NK-92 (cell line): ENCODE data around the gene SSTR4.

Experiments
- DNase-seq: peaks from one replicate; lab custom pipeline; 2025; ENCODE audit not compliant: unreplicated experiment; lab: John Stamatoyannopoulos, UW

Gene SSTR4

DNA sequence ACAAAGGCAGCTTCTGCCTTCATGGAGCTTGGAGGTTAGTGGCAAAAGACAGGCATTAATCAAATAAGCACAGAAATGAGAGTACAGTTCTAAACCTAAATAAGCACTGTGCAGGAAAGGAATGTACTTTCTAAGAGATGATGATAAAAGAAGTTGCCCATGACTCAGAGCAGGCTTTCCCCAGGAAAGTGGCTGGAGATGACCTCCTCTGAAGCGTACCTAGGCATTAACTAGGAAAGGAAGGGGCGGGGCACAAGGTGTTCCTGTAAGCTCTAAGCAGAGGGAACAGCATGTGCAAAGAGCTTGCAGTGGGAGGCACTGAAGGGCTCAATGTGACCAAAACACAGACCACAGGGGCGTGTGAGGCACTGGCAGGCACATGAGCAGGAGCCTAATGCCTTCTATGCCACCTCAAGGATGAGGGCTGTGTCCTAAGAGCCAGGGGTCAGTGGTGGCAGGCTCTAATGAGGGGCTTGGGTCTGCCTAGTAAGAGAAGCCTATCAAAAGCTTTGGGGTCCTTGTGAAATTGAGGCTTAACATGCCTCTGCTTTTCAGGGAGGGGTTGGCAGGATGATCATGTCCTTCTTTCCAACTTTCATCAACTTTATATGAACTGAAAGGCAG is 4.9 kb downstream of the SSTR4 start:
- DNase-seq = no peak

DNA sequence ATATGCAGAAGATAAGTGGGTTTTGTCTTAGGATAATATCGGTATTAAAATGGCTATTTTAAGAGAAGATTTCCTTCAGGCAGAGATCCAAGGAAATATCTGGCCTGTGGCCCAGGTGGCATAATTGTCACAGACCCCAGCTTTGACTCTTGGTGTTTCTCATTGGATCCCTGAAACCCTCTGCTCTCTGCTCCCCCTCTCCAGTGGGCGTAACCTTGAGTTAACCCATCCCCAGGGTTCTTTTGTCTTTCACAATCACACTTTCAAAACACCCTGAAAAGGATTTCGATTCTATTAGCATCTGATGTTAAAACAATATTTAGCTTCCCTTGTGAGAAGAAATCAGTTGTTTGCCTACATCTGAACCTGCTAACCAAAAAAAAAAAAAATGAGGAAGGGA is 7.2 kb downstream of the SSTR4 start:
- DNase-seq = no peak

DNA sequence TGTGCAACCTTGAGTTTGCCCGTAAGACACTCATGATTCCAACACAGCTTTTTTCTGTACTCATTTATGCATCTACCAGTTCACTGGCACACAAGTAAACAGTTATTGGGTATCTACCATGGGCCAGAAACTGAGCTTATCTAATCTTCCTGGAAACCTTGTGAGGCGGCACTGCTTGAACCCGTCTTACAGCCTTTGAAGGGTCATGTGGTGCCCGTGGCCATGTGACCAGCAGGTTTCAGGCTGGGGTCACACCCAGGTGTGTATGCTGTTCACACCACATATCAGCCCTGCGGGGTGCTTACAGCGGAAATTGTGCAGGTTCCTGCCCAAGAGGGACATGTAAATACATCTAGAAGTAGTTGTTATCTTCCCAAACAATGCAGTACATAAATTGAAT is 8.3 kb downstream of the SSTR4 start:
- no peak for DNase-seq

DNA sequence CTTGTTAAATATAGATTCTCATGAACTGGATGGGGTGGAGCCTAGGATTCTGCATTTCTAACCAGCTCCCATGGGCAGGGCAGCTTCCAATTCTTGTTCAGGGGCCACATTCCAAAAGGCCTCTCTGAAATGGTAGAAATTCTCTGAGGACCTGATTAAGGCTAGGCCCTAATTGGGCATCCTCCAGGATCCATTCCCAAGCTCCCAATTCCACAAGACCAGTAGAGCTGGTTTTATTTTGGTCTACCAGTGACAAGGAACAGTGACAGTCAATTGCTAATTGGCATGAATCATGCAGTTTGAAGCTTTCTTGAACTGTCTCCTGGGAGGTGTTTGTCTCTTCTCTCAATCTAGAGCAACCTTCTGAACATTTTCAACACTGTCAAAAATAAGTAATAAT is 11.3 kb downstream of the SSTR4 start:
- no peak for DNase-seq

DNA sequence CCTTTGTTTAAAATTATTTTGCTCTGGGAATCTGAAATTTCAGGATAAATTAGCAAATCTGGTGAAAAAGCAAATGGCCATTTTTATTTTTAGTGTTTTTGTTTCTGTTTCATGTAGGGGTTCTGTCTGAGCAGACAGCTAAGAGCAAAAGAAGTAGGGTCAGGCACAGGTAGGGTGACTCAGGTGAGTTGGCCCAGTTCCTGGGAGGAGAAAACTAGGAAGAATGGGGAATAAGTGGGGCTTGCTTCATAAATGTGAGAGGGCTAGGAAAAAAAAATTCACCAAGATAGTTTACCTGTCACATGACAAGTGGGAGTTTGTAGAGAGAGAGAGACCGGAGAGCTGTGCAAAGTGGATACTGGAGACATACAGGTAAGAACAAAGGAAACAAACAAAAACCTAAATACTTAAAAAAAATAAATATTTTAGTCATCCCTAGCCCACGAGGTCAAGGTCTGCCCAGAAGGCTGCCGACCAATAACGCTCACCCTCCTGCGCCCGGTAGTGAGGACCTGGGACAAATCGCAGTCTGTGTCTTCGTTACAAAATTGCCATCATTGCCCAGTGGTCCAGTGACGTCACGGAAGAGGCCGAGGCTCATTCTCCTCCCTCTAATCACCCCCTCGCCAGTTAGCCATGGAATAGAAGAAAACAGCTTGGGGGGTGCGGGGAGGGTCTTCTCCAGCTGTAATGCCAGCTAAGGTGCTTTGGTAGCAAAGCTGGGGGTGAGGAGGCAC is 12.1 kb downstream of the SSTR4 start:
- no peak for DNase-seq

DNA sequence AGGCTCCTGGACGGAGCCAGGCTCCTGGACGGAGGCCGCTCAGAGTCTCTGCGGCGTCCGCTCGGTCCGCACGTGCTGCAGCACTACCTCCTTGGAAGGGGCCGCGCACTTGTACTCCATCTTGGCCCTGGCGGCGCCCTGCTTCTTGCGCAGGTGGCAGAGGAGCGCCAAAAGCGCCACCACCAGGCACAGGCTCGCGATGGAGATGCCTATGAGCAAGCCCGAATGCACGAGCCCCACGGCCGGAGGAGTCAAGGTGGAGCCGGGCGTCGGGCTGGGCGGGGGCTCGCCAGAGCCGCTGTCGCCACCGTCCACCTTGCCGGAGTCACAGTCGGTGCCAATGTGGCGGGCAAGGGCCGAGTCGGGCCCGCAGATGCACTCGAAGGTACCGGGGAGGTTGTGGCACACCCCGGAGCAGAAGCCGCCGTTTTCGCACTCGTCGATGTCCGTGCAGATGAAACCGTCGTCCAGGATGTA is 12.7 kb downstream of the SSTR4 start:
- no peak for DNase-seq

DNA sequence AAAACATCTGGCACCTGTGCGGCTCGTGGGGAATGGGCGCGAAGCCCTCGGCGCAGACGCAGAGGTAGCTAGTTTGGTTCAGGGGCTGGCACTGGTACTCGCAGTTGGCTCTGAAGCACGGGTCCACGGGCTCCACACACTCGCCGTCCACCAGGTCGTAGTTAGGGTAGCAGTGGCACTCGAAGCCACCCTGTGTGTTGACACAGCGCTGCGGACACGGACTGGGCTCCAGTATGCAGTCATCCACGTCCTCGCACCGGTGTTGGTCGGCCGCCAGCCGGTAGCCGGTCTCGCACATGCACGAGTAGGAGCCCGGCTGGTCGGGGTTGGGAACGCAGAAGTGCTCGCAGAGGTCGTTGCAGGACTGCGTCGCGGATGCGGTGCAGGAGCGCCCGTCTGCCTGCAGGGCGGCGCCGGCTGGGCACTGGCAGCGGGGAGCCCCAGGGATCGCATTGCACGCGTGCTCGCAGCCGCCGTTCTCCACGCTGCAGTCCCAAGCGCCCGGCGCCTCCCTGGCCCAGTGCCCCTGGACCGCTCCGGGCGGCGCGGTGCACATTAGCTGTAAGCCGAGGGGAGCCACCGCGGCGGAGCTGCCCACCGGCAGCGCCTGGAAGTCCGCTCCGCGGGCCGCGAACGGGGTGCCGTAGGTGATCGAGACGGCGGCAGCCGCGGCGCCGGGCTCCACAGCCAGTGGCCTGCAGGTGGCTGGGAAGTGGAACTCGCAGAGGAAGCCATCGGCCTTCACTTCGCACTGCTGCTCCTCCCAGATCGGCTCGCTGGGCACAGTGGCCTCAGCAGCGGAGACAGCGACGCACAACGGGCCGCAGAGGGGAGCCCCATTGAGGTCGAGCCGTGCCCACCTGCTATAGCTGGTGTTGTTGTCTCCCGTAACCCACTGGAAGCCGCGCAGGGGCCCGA is 13.4 kb downstream of the SSTR4 start:
- no peak for DNase-seq

DNA sequence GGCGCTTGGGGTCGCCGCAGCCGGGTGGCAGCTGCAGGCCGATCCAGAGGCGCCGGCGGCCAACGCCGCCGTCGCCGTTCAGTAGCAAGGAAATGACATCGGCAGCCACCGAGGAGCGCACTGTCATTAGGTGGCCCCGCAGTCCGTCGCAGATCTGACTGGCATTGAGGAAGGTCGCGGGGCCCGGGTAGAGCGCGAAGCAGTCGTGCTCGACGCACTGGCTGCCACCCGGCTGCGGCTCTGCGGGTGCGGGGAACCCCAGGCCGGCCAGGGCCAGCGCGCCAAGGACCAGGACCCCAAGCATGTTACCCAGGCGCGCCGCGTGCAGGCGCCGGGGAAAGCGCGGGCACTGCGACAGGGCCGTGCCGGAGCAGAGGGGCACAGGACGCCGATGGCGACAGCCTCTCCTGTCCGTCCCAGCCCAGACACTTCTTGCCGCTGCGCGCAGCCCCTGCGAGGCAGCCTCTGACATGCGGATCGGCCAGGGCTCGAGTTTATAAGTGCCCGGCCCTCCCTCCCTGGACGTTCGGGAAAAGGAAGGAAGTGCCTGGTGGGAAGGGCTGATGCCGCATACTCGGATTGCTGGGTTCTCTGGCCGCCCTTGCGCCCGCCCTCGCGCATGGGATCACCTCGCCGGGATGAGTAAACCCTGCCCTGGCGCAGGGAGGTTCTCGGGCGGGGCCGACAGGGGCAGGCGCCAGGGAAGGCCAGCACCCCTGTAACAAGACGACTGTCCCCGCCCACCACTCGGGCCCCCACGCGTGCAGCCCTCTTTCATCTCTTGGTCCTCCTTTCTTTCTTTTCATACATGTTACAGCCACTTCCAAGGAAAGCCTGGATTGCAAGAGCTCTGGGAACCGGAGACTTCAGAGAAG is 14.3 kb downstream of the SSTR4 start, which contains the start of gene THBD:
Gene THBD (minus strand): TSS at position 472 of the 875 bp plus-strand sequence. CDS start 168 bp downstream, at position 304.
- no peak for DNase-seq

DNA sequence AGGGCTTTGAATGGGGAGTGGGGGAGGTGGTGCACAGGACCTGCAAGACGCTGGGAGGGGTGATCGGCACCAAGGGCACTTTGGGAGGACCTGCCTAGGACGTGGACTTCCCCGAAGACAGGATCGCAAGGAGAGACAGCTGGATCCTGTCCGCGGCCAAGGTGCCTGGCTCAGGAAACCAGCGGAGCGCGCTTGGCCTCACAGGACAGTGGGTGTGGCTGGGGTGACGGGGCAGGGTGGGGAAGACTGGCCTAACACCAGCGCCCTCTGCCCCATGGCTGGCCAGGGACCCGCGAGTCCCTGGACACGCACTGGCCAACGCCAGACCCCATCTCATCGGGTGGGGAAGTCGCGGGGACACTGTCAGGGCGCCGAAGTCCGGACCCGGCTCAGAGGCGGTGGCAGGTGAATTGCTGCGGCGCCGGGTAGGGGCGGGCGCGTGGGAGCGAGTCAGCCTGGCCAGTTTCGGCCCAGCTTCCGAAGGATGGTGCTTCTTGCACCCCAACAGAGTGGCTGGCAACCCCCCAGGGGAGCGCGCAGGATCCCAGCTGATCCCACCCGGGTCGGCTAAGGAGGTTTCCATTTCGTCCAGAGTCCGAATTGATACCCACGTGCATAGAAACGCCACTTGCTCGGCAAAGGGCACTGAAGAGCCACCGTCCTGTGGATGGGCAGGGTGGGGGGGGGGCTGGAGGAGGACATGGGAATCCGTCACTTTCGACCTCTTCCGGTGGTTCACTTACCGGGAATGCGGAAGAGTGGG is 15.1 kb downstream of the SSTR4 start:
- DNase-seq = no peak

DNA sequence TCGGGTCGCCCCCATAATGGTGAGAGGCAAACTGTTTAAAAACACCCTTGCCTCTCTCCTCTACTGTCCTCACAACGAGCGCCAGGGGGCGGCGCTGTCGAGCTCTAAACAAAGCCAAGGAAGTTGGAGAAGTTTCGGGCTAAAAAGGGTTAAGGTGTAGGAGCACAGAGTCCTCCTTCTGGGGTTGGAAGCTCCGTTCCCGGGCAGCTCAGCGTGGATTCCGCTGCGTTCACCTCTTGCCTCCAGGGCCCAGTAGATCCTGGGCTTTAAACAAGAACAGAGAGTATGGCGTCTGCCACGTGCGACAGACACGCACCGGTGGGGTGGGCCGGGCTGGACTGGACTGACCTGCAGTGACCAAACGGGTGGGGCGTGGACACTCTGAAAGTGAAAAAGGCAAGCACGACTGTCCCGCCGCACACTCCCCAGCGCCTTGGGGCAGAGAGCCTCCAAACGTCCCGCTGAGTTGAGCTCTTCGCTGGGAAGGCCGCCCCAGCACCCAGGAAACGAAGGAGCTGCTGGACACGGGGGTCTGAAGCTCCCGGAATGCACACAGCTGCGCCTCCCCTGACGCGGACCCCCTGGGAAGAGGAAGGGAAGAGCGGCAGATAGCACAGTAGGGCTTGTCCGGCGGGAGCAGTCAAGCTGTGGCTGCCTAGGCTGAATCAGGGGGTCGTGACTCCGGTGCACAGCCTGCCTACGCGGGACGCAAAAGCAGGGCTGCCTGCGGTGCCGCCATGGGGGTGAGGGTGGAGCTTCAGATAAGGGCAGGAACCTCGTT is 15.9 kb downstream of the SSTR4 start:
- DNase-seq = no peak

DNA sequence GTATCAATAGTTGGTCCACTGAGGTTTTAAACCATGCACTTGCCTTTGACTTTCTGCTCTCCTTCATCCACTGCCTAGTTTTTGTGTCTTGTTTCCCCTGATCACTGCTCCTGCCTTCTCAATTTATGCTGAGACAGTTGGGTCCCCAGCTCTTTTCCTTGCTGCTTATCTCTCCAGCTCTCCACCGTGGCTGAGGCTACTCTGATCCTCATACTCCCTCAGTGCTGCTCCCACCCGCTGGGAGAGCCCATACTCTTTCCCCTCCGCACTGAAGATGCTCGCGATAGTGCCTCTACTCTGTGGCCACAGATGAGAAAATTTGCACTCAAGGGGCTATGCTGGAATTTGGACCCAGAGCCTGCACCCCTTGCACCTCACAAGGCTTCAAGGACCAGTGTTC is 17.8 kb downstream of the SSTR4 start:
- DNase-seq = no peak

DNA sequence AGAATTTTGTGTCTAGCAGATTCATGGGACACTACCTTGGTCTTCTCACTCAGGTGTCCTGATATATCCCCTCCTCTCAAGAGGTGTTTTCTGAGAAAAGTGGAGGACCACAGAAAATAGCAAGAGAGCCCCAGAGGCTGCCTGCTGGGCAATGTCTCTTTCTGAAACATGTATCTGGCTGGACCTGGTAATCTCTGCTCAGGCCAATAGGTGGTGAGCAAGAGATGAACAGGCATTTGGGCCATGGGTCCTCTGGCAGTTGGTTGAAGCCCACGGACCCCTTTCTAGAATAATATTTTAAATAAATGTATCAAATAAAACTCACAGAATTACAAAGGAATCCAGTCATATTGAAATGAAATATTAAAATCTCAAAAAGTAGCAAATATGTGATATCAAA is 23.1 kb downstream of the SSTR4 start:
- no peak for DNase-seq

DNA sequence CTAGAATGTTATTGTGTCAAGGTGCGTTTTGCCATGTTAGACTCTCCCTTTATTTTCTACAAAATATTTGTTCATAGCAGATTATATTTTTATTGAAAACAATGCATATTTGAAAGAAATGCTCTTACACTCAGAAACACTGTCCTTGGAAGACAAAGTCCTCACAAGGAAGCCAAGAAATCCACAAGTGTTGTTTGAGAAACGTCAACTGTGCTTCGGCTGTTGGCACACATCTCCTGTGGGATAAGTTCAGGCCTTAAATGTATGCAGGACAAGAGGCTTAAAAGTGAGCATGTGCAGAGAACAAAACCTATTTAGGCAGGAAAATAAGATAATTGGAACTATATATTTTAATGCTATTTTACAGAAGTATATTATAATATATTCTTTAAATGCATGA is 23.9 kb downstream of the SSTR4 start:
- DNase-seq = no peak

DNA sequence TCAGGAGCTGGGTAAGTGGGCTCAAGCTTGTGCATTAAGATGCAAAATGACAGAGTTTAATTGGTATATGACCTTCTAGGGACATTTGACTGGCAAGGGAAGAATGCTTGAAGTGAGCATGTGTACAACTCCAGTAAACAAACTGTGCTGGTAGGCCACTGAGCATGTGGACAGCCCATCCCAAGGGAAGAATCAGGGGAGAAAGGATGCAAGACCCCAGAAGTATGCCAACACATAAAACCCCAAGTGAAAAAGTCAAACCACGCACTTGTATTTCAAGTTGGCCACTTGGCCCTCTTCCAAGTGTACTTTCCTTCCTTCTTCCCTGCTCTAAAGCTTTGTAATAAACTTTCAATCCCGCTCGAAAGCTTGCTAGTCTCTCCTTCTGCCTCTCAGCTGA is 24.7 kb downstream of the SSTR4 start:
- no peak for DNase-seq

DNA sequence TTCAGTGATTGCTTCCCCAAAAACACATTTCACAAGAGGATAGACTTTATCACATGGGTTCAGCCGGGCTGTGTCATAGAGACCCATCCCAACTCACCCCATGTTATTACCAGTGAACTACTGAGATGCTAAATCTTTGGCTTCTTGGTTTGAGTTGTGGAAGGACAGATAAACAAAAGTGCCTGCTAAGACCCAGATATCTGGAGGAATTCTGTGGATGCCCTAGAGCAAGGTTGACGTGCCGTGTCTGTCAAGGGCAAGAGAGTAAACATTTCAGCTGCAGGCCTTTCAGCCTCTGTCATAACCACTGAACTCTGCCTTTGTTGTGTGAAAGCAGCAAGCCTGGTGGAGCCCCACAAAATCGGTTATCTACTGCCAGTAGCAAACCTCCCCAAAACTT is 25.5 kb downstream of the SSTR4 start:
- DNase-seq = no peak

DNA sequence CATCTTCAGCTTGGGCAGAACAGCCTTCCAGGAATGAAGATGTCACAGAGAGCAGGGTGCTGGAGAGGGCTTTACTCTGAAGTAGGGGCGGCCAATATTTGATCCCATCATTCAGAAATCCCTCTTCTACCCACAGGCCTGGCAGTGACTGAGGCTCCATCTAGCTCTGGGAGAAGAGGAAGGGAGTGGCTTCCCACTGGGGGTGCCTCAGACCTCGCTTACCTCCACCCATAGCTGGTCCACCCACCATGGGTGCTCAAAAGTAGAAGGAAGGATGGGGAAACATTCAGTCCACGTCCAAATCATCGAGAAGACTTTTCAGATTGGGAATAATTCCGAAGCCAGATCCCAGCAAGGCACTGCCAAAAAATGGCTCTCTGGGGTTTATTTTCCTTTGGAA is 26.1 kb downstream of the SSTR4 start:
- DNase-seq = no peak

DNA sequence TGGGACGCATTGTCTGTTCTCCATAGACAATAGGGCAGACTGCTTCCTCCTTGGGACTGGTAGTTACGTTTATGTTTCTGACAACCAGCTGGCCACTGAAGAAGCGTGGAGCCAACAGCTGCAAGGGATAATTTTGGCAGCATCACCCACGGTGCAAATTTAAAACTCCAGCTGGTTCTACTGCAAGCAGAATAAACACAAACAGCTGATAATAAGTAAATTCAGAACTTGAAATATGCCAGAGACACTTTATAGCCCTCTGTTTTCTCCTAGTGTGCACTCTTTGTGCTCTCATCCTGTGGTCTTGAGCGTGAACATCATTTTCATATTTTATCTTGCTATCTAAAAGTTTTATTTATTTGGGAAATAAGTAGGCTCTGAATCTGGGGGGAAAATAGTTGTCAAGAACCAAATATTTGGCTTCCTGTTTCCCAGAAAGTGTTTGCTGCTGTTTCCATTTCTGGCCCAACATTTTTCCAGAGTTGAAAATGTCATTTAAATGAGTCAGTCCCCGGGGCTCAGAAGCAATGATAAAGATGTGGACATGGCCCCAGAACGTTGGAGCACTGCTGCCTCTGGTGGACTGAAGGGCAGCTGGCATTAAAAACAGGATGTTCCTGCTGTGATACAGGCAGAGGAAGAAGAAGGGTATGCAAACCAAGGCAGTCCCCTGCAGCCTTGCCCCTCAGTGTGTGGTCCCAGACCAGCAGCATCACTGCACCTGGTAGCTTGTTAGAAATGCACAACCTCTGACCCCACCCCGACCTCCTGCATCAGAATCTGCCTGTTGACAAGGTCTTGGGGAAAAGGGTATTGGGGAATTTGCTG is 26.8 kb downstream of the SSTR4 start:
- DNase-seq = no peak

DNA sequence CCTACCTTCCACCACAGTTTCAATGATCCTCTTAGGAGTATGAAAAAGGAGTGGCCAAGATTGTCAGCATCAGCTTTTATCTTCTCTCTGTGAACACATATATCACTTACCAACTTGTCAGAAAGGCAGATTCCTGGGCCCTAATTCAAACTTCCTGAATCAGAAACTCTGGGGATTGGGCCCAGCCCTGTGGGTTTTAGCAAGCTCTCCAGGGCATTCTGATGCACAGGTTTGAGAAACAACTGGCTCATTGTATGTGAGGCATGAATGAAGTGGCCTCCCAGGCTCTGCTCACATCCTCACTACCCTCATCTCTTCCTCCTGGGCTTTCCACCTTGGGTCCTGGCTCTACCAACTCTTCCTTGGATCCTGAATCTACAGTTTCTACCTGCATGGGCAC is 27.5 kb downstream of the SSTR4 start:
- no peak for DNase-seq
